K562 (cell line): ENCODE data around the gene MYADML2. TPM values are rescaled to one million over a fixed set of nuclear protein-coding genes. Genes with fewer than 3 reads are reported as not detected.

Experiments
- GABPB1 ChIP-seq: sonication (generic); formaldehyde crosslinking; IDR thresholded peaks from 2 replicates; pipeline ENCODE4 v1.8.0; 2022; ENCODE audit warnings: mild to moderate bottlenecking, missing genetic modification reagents
- PHF20 ChIP-seq: fragments of 450-650 bp; IDR thresholded peaks from 2 replicates; pipeline ENCODE4 v1.6.1; 2018; ENCODE audit not compliant: partially characterized antibody
- PHF8 ChIP-seq: fragments of 200-600 bp; sonication (generic); IDR thresholded peaks from 2 replicates; pipeline ENCODE4 v1.6.1; 2012; ENCODE audit warnings: mixed run types, mild to moderate bottlenecking, inconsistent platforms, low read length, moderate library complexity, borderline replicate concordance
- RBM25 ChIP-seq: fragments of 200-400 bp; formaldehyde crosslinking; IDR thresholded peaks from 2 replicates; pipeline ENCODE4 v1.6.1; 2018; ENCODE audit warnings: low read length, low read depth, moderate library complexity; ENCODE audit not compliant: severe bottlenecking
- XRCC4 ChIP-seq: IDR thresholded peaks from one replicate; pipeline ENCODE4 v1.6.1; 2011; ENCODE audit not compliant: insufficient read depth, insufficient read length; ENCODE audit errors: extremely low read depth
- YY1 ChIP-seq, 3 experiments: IDR thresholded peaks; 2 replicates each; pipeline ENCODE4 v1.6.1; 2011; ENCODE audit warnings: low read length in 2 of 3, mild to moderate bottlenecking in 2 of 3, moderate library complexity in 2 of 3, borderline replicate concordance in 1 of 3, control low read depth in 1 of 3, low read depth in 1 of 3; ENCODE audit not compliant: insufficient read depth in 3 of 3, insufficient replicate concordance in 2 of 3, control insufficient read depth in 1 of 3, insufficient read length in 1 of 3; ENCODE audit errors: extremely low read depth in 1 of 3
- ZNF124 ChIP-seq: sonication (generic); formaldehyde crosslinking; IDR thresholded peaks from 2 replicates; pipeline ENCODE4 v1.8.1; 2022; ENCODE audit warnings: missing genetic modification reagents
- ZNF347 ChIP-seq: fragments of 450-650 bp; formaldehyde crosslinking; IDR thresholded peaks from 2 replicates; pipeline ENCODE4 v1.4.0; 2020; ENCODE audit warnings: low read depth, mild to moderate bottlenecking, moderate library complexity
- polyA plus RNA-seq, 8 experiments: library from polyadenylated mRNA; depleted of rRNA in 4 of 8; stranded (reverse) in 5 of 8; unstranded in 3 of 8; fragments of >200 nt; fragmentation: Nextera tagmentation in 2 of 8; fragmentation: Illumina TruSeq in 1 of 8; extraction: Ambion mirVana in 2 of 8; extraction: Trizol in 1 of 8; gene quantifications; 2 replicates each; pipeline versions ENCODE4 v1.2.1 to v1.2.3, GENCODE V29; 2011 to 2014; ENCODE audit warnings: inconsistent platforms in 1 of 8, missing spikeins in 1 of 8
- total RNA-seq, 7 experiments: library from RNA; depleted of rRNA in 6 of 7; stranded (reverse); fragments of >200 nt in 6 of 7; fragmentation: Illumina TruSeq in 2 of 7; extraction: Trizol in 2 of 7; gene quantifications; 2 replicates each; pipeline versions ENCODE4 v1.2.1 to v1.2.3, GENCODE V29; 2011 to 2021; ENCODE audit warnings: low replicate concordance in 1 of 7
- TF ChIP-seq, protein P1 (sequence below): fragments of 450-650 bp; IDR thresholded peaks from one replicate; pipeline ENCODE4 v1.6.1; 2018; ENCODE audit warnings: mild to moderate bottlenecking, moderate library complexity; ENCODE audit not compliant: partially characterized antibody
- TF ChIP-seq, protein P2 (sequence below): fragments of 250-450 bp; sonication (Bioruptor Pico); IDR thresholded peaks from 2 replicates; pipeline ENCODE4 v1.8.0; 2021; ENCODE audit warnings: borderline replicate concordance, mild to moderate bottlenecking, moderate library complexity; ENCODE audit not compliant: poor library complexity, severe bottlenecking
- TF ChIP-seq, protein P3 (sequence below): fragments of 450-650 bp; IDR thresholded peaks from 2 replicates; pipeline ENCODE4 v1.6.1; 2016; ENCODE audit warnings: mild to moderate bottlenecking, moderate library complexity

The MYADML2 gene
- total and polyA plus RNA-seq, 9 of the 15 experiments (the other 6 are each of a cell fraction or from before 2014, with no cell fraction given): not detected

DNA sequence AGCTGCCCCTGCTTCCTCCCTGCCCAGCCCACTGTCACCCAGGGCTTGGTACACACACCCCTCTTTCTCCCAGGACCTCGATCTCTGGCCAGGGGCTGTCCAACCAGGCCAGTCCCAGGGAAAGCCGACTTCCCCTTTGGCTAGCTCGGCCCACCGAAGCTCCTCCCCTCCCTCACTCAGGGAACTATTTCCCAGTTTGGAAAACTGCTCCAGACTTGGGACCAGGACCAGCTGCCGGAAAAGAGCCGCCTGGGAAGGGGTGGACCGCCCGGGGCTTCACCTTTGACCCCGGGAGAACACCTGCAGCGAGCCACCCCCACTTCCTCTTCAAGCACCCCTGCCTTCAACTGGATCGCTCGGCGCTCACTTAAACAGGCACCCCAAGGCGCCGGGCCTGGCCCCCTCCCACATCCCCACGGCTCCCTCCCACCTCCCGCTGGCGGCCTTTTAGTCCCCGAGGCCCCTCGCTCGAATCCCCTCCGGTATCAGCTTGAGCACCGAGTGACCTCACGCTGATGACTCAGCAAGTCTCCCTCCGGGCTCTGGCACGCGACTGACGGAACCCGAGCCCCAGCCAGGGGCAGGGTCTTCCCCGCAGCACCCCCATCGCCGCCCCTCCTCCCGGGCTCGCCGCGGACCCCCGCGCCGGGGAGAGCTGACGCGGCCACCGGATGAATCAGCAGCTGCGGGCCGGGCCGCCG lies 20.4 kb downstream of the MYADML2 start (continued):
- TF ChIP-seq, protein P1, sequence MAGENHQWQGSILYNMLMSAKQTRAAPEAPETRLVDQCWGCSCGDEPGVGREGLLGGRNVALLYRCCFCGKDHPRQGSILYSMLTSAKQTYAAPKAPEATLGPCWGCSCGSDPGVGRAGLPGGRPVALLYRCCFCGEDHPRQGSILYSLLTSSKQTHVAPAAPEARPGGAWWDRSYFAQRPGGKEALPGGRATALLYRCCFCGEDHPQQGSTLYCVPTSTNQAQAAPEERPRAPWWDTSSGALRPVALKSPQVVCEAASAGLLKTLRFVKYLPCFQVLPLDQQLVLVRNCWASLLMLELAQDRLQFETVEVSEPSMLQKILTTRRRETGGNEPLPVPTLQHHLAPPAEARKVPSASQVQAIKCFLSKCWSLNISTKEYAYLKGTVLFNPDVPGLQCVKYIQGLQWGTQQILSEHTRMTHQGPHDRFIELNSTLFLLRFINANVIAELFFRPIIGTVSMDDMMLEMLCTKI: no peak
- TF ChIP-seq, protein P2, sequence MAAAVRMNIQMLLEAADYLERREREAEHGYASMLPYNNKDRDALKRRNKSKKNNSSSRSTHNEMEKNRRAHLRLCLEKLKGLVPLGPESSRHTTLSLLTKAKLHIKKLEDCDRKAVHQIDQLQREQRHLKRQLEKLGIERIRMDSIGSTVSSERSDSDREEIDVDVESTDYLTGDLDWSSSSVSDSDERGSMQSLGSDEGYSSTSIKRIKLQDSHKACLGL: no peak
- TF ChIP-seq PHF20: no peak
- no peak for TF ChIP-seq YY1 (IDR thresholded peaks at IDR 0.05; ENCODE audit: borderline replicate concordance in 1 of 3, control insufficient read depth in 1 of 3, extremely low read depth in 1 of 3, insufficient read depth in 3 of 3, insufficient read length in 1 of 3, insufficient replicate concordance in 2 of 3, low read depth in 1 of 3, low read length in 2 of 3)
- TF ChIP-seq, protein P3, sequence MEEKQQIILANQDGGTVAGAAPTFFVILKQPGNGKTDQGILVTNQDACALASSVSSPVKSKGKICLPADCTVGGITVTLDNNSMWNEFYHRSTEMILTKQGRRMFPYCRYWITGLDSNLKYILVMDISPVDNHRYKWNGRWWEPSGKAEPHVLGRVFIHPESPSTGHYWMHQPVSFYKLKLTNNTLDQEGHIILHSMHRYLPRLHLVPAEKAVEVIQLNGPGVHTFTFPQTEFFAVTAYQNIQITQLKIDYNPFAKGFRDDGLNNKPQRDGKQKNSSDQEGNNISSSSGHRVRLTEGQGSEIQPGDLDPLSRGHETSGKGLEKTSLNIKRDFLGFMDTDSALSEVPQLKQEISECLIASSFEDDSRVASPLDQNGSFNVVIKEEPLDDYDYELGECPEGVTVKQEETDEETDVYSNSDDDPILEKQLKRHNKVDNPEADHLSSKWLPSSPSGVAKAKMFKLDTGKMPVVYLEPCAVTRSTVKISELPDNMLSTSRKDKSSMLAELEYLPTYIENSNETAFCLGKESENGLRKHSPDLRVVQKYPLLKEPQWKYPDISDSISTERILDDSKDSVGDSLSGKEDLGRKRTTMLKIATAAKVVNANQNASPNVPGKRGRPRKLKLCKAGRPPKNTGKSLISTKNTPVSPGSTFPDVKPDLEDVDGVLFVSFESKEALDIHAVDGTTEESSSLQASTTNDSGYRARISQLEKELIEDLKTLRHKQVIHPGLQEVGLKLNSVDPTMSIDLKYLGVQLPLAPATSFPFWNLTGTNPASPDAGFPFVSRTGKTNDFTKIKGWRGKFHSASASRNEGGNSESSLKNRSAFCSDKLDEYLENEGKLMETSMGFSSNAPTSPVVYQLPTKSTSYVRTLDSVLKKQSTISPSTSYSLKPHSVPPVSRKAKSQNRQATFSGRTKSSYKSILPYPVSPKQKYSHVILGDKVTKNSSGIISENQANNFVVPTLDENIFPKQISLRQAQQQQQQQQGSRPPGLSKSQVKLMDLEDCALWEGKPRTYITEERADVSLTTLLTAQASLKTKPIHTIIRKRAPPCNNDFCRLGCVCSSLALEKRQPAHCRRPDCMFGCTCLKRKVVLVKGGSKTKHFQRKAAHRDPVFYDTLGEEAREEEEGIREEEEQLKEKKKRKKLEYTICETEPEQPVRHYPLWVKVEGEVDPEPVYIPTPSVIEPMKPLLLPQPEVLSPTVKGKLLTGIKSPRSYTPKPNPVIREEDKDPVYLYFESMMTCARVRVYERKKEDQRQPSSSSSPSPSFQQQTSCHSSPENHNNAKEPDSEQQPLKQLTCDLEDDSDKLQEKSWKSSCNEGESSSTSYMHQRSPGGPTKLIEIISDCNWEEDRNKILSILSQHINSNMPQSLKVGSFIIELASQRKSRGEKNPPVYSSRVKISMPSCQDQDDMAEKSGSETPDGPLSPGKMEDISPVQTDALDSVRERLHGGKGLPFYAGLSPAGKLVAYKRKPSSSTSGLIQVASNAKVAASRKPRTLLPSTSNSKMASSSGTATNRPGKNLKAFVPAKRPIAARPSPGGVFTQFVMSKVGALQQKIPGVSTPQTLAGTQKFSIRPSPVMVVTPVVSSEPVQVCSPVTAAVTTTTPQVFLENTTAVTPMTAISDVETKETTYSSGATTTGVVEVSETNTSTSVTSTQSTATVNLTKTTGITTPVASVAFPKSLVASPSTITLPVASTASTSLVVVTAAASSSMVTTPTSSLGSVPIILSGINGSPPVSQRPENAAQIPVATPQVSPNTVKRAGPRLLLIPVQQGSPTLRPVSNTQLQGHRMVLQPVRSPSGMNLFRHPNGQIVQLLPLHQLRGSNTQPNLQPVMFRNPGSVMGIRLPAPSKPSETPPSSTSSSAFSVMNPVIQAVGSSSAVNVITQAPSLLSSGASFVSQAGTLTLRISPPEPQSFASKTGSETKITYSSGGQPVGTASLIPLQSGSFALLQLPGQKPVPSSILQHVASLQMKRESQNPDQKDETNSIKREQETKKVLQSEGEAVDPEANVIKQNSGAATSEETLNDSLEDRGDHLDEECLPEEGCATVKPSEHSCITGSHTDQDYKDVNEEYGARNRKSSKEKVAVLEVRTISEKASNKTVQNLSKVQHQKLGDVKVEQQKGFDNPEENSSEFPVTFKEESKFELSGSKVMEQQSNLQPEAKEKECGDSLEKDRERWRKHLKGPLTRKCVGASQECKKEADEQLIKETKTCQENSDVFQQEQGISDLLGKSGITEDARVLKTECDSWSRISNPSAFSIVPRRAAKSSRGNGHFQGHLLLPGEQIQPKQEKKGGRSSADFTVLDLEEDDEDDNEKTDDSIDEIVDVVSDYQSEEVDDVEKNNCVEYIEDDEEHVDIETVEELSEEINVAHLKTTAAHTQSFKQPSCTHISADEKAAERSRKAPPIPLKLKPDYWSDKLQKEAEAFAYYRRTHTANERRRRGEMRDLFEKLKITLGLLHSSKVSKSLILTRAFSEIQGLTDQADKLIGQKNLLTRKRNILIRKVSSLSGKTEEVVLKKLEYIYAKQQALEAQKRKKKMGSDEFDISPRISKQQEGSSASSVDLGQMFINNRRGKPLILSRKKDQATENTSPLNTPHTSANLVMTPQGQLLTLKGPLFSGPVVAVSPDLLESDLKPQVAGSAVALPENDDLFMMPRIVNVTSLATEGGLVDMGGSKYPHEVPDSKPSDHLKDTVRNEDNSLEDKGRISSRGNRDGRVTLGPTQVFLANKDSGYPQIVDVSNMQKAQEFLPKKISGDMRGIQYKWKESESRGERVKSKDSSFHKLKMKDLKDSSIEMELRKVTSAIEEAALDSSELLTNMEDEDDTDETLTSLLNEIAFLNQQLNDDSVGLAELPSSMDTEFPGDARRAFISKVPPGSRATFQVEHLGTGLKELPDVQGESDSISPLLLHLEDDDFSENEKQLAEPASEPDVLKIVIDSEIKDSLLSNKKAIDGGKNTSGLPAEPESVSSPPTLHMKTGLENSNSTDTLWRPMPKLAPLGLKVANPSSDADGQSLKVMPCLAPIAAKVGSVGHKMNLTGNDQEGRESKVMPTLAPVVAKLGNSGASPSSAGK: no peak; the same call in 1 of the 2 replicates
- no peak for TF ChIP-seq GABPB1
- no peak for TF ChIP-seq ZNF124 (CRISPR knock-in tag)
- no peak for TF ChIP-seq XRCC4
- no peak for TF ChIP-seq RBM25
- TF ChIP-seq PHF8: peak; percentile 37; the same call in 1 of the 2 replicates
- no peak for TF ChIP-seq ZNF347 (CRISPR knock-in tag)
